Spleen (tissue), 7 donors: ENCODE results near the gene FAM222B.

Experiments
- CTCF ChIP-seq, 11 experiments: fragments of 200-600 bp in 7 of 11; fragments of 450-650 bp in 4 of 11; sonication (generic) in 4 of 11; IDR thresholded peaks in 8 of 11; conservative IDR thresholded peaks in 3 of 11; 1 replicate in 7 of 11; 2 replicates in 4 of 11; pipeline versions ENCODE4 v1.4.0 to v1.8.0; 2016 to 2021; ENCODE audit warnings: antibody characterized with exemption in 11 of 11, inconsistent platforms in 4 of 11, mild to moderate bottlenecking in 1 of 11
- POLR2A ChIP-seq, 3 donors: fragments of 450-650 bp; IDR thresholded peaks; one replicate each; pipeline ENCODE4 v1.5.1; 2017; ENCODE audit warnings: antibody characterized with exemption in 3 of 3, mild to moderate bottlenecking in 1 of 3
- donor health status: DM: no; HTN: no; CAD: no; lungs with moderate emphysema.
- donor health status: DM: no; HTN: no; CAD: no.
- donor health status: DM: no; HTN: no; CAD: no.

- TF ChIP-seq POLR2A (IDR thresholded peaks at IDR 0.05) (no peak), CTCF (IDR thresholded peaks at IDR 0.05 in 8 of 11, conservative IDR thresholded peaks at IDR 0.05 in 3 of 11) (no peak)
These were observed 20.0 kb upstream of the FAM222B start for GRCh38 chr17:28862561-28862960.
